GM18861 (cell line): ENCODE measurements around the gene SPHK2.
A peak's percentile ranks its signal among the peaks of the same experiment; 100 is the strongest.

Source experiments
- ATAC-seq: cut with Tn5 transposase; IDR thresholded peaks from one replicate; pipeline ENCODE4 v1.9.1; 2021; ENCODE audit not compliant: unreplicated experiment

SPHK2 gene

GRCh38 chr19:48635966-48636858, 16.9 kb downstream of the SPHK2 start:
- no peak for ATAC-seq

GRCh38 chr19:48636859-48637448, 17.6 kb downstream of the SPHK2 start, which contains the start of gene DBP:
TSS of gene DBP (minus strand) at chr19:48637379. CDS start at chr19:48636994, 385 bp downstream.
- no peak for ATAC-seq

GRCh38 chr19:48637449-48637947, 18.2 kb downstream of the SPHK2 start:
- peak; percentile 66 for ATAC-seq

- ATAC-seq: peak; percentile 5
Observed at GRCh38 chr19:48637948-48638830, 18.9 kb downstream of the SPHK2 start.

GRCh38 chr19:48638831-48639381, 19.6 kb downstream of the SPHK2 start:
- ATAC-seq: no peak

GRCh38 chr19:48639483-48640375, 20.4 kb downstream of the SPHK2 start:
- ATAC-seq: no peak

GRCh38 chr19:48641850-48642249, 22.5 kb downstream of the SPHK2 start:
- ATAC-seq: no peak

GRCh38 chr19:48642862-48643261, 23.6 kb downstream of the SPHK2 start:
- no peak for ATAC-seq

- ATAC-seq: no peak
Observed at GRCh38 chr19:48644355-48644754, 25.0 kb downstream of the SPHK2 start.

GRCh38 chr19:48644839-48645619, 25.7 kb downstream of the SPHK2 start:
- no peak for ATAC-seq

GRCh38 chr19:48645620-48646000, 26.3 kb downstream of the SPHK2 start:
- ATAC-seq: no peak

GRCh38 chr19:48646001-48646721, 26.9 kb downstream of the SPHK2 start, which contains the start of gene CA11:
TSS of gene CA11 (minus strand) at chr19:48646187. CDS start at chr19:48645632, 555 bp downstream.
- ATAC-seq: no peak

GRCh38 chr19:48646722-48647216, 27.5 kb downstream of the SPHK2 start:
- no peak for ATAC-seq

GRCh38 chr19:48648134-48648533, 28.8 kb downstream of the SPHK2 start:
- no peak for ATAC-seq

- no peak for ATAC-seq
Observed at GRCh38 chr19:48650974-48651682, 31.8 kb downstream of the SPHK2 start.

GRCh38 chr19:48651683-48652048, 32.4 kb downstream of the SPHK2 start:
- ATAC-seq: no peak

GRCh38 chr19:48654299-48655059, 35.2 kb downstream of the SPHK2 start:
- no peak for ATAC-seq
